Dermis microvascular lymphatic vessel endothelial cell (primary cell): Measurements from ENCODE around the gene LRRC9. TPM values are rescaled to one million over a fixed set of nuclear protein-coding genes. Genes with fewer than 3 reads are reported as not detected.
"Not testable (repeated sequence)": the region's sequence is repeated elsewhere in the genome, so short reads cannot be mapped to it uniquely, and the experiment has no call there.

Source experiments
- DNase-seq, 2 donors: peaks; one replicate each; pipeline versions ENCODE4 v3.0.0 to v3.0.0-alpha.2; 2010; ENCODE audit warnings: low read depth in 2 of 2
- total RNA-seq: library from RNA; depleted of rRNA; stranded (reverse); fragments of >200 nt; gene quantifications from 2 replicates; pipeline ENCODE4 v1.2.1, GENCODE V29; 2014

Gene LRRC9
- total RNA-seq, result not detected in 2 replicates

DNA sequence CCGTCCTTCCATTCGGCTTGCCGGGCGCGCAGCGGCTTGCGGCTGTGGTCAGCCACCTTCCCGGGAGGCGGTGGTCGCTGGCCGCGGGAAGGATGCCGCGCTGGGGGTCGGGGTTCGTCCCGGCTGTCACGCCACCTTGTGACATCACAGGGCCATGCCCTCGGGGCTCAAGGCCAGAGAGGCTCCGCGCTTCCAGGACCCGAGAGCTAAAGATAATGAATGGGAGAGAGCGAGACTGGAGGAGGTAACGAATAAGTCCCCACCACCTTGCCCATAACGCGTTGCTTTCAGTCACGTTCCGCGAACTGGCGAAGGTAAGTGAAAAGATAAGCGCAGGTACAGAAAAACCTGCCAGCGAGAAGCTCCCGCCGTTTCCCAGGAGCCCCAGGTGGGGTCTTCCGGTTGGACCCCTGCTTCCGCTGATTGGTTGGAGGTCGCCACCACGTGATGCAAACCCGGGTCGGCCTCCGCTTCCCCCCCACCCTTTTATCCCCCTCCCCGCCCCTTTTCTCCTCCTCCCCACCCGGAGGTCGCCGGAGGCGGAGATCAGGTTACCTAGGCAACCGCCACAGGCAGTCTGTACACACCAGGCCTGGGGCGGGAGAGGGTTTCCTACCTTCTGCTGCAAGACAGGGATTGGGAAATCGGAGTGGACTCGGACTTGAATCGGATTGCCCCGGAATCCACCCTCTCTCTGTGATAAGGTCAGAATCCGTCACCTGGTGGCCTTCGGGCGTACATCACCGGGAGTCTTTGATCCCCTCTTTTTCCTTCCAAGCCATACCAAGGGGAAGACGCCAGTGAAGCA is at the start of gene LRRC9:
Gene LRRC9, plus strand, starts transcription at position 575 of the 808 bp plus-strand sequence.
- DNase-seq, result no peak

DNA sequence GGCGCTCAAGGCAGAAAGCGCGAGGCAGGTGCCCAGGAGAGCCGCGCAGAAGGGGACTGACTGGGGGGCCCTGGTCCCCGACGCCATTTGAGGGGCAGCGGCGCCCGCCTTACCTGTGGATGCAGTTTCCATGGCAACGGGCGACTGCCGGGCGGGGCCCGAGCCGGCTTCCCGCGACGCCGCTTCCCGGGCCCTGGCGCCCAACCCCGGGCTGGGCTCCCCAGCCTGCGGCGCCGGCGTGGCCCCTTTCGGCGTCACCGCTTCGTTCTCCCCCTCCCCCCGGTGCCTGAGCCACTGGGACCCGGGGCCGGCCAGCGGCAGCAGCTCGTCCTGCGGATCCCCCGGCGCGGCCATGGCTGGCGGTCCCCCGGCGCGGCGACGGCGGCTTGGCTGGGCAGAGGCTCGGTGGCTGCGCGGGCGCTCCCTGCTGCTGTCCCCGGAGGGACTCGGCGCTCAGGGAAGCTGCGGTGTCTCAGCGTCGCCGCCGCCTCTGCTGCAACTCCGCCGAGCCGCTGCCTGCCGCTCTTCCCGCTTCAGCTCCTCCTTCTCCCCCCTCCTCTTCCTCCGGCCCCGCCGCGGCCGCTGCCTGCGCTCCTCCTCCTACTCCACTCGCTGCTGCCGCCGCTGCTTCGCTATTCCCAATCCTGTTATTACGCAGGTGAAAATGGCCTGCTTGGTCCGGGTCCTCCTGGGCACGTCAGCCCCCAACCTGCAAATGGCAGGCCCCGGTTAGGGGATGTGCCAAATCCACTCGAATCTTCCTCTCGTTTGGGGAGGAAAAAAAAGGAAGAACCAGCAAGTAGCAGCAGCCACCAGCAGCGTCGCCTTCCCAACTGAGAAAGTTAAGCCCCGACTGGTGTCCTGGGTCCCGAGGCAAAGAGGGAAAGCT is 49.4 kb upstream of the LRRC9 start, which contains the start of gene RTN1:
Gene RTN1, minus strand, starts transcription at position 500 of the 889 bp plus-strand sequence. Its CDS starts 146 bp downstream, at position 354.
- peak in 1 of 2 donors; percentile 49 for DNase-seq

DNA sequence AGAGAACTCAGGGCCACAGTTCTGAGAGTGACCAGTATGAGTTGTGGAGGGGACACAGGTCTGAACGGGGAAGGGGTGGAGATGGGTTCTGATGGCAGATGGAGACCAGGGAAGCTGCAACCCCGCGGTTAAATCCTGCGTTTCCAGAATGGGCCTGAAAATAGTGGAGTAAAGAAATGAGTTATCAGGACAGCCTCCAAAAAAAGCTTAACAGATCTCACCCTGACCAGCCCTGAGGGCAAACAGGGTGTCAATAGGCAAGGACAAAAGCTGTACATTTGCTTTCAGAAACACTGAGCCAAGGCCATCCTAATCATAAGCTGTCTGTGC is 48.8 kb upstream of the LRRC9 start:
- DNase-seq, result no peak

DNA sequence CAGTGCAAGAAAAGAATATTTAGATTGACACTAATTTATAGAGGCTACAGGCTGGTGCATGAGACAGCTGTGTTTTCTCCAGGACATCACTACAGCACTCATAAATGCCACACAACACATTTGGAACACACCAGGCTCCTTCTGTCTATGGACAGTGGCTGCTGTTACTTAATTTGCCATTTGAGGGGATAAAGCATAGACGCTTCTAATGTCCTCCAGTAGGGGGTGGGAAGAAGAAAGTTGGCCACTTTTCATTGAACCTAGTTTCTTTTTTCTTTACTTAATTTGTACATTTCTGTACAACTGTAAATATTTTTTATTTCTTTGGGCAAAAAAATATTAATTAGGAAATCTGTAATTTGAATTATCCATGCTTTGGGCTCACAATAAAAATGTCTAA is 37.0 kb upstream of the LRRC9 start:
- no peak for DNase-seq

DNA sequence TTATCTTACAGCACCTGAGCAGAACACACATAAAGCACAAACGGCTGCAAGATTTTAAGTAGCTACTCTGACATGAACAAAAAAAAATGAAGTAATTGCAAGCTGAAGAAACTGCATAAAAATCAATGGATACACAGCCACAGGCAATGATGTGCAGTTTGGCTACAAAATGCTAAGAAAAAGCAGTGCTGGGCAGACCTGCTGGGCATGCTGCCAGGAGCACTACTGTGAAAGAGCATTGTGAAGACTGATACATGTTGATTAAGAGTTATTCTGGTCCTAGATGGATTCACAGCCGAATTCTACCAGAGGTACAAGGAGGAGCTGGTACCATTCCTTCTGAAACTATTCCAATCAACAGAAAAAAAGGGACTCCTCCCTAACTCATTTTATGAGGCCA is 29.3 kb upstream of the LRRC9 start:
- DNase-seq, result no peak

DNA sequence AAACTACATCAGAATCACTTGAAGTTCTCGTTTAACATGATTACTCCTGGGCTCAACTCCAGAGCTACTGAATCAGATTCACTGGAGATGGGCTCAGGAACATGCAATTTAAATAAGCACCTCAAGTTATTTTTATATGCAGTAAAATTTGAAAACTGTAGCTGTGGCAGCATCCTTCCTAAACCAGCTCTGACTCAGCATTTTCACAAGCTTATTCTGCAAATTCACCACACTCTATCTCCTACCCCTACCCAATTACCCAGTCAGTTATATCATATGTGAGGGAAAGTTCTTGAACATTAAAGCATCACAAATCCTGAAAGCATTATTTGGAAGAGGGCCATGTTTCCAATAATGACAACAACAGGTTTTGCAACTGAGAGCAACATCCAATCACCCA is 24.2 kb upstream of the LRRC9 start:
- DNase-seq, result no peak

DNA sequence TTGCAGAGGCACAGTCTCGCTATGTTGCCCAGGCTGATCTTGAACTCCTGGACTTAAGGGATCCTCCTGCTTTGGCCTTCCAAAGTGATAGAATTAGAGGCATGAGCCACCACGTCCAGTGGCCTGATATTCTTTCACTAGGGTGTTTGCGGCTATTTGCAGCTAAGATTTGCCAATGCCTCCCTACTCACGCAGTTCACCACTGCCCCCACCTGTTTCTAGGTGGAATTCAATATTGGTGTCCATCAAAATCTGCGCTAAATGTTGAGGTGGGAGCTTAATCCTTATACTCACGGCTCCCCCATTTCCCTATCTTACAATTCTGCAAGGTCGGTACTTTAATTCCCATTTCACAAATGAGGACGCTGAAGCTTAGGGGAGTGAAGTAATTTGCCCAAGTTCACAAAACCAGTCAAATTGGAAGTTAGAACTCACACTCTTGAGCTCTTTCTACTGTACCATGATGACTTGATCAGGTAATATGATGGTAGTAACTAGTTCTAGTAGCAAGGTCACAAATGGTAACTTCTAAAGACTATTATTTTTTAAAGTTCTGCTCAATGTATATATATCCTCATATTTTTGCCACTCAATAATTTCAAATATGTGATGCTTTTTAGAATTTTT is 22.1 kb upstream of the LRRC9 start:
- DNase-seq, result peak; percentile 3 to 30

DNA sequence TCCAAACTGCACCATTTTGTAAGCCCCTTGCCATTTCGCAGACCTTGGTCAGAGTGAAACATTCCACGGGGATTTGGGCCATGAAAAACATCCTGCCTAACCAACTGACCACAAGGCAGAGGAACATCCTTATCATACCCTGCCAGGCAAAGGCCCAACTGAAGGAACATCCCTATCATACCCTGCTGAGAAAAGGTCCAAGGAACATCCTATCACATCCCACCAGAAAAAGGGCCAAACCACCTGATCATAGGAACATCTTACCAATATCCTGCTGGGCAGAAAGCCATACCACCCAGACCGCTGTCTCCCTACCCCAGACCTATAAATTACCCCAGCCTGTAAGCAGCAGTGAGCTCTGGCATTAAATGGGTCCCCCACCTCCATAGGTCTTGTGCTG is 19.4 kb upstream of the LRRC9 start:
- DNase-seq, result no peak

DNA sequence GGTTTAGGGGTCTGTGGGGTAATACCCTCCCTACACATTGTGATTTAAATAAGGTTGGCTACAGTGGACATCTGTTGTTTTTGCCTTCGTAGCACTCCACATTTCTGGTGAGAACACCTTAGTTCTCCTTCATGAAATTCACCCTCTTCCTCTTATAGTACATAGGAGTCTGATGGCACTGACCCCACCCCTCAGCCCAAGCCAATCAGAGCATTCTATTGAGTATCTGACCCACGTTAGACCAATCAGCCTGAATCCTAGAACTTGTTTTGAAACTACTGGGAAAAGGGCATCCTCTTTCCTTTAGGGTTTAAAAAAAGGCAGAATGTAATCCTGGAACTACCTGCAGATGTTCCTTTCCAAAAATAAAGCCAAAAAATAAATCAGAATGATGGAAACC is 15.8 kb upstream of the LRRC9 start:
- no peak for DNase-seq

DNA sequence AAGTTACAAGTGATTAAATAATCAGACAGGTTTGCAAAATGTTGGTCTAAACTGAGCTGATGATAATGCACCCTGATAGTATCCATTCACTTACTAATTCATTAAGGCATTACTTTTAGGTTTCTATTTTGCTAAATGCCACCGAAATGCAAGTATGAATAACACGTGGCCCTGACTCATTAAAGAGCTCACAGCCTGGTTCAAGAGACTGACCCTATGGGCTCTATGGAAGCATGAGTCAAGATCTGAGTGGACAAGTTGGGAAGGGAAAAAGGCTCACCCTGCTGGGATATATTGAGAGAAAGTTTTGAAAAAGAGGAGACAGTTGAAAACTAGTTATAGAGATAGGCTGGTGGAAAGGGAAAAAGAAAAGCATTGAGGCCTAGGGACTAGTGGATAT is 14.8 kb upstream of the LRRC9 start:
- DNase-seq, result no peak

DNA sequence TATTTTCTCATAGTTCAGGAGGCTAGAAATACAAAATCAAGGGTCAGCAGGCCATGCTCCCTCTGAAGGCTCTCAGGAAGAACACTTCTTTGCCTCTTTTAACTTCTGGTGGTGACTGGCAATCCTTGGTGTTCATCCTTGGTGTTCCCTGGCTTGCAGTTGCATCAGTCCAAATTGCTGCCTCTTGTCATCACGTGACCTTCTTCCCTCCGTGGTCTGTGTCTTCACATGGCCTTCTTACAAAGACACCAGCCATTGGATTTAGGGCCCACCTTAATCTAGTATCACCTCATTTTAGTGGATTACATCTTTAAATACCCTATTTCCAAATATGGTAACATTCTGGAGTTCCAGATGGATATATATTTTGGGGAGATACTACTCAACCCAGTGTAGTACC is 7.5 kb upstream of the LRRC9 start:
- no peak for DNase-seq

DNA sequence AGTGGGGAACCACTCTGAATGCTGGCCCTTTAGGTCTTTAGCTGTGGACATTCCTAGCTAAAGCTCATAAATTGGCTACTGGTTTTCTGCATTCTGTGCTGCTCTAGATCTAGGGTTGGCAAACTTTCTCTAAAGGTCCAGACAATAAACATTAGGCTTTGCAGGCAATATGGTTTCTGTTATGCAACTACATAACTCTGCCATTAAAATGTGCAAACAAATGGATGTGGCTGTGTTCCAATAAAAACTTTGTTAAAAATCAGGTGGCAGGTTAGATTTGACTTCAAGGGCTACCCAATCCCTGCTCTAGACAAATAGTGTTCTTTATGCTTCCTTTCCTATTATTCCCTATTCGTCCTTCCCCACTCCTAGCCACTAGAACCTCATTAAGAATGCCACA is 6.8 kb upstream of the LRRC9 start:
- no peak for DNase-seq

DNA sequence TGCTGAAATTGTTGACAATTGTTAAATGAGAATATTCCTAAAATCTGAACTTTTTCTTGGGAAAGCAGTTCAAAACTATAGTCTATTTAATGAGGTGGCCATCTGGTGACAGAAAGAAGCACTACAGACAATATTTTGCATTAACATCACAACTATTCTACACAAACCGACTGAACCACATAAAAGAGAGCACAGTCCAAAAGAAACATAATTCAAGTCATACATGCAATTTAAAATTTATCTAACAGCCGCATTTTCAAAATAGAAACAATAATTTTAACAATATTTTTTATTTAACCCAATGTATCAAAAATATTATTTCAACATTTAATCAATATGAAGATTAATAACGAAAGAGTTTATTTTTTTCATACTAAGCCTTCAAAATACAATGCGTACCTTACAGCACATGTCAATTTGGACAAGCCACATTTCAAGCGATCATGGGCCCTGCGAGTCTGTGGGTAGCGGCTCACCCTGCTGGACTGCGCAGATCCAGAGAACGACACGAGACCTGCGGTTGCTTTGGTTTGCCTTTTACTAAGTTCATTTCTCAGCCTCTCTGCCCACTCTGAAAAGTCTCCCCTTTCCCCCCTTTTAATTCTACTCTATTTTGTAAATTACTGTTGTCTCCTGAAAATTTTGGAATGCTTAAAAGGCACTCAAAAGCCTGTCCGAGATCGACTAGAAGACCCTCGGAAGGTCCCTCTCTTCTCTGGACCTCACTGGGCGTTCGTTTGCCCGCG is 947 bp upstream of the LRRC9 start:
- peak; percentile 11 to 30 for DNase-seq

DNA sequence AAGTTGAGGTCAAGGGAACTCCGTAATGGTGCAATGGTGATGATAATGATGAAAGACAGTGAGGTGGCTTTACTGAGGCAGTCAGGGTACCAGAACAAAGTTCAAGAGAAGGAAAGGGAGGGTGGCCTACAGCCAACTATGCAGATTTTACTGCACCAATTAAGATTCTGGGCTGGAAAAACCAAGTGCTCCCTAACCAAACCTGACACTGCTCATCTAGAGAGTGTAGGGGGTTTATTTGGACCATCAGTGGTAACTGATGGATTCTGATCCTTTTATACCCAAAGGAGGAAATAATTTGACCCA is 387 bp downstream of the LRRC9 start:
- no peak for DNase-seq

DNA sequence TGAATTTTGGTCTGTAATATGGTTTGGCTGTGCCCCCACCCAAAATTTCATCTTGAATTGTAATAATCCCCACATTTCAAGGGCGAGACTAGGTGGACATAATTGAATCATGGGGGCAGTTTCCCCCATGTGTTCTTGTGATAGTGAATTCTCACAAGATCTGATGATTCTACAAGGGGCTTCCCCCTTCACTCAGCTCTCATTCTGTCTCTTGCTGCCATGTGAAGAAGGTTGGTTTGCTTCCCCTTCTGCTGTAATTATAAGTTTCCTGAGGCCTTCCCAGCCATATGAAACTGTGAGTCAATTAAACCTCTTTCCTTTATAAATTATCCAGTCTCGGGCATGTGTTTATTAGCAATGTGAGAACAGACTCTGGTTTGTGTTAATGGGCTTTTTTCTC is 5.9 kb downstream of the LRRC9 start:
- no peak for DNase-seq

DNA sequence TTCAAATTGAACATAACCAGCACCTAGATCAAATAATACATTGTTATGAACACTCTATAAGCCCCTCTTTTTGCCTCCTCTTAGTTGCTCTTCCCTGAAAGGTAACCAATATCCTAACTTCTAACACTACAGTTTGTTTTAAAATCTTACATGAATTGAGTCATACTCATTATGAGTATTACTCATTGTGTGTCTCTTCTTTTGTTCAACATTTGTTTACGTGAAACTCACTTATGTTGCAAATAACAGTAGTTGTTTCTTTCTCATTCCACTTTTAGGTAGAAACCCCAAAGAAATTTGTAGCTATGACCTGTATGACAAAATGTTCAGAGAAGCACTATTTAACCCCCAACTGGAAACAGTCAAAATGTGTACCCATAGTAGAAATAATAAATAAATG is 6.6 kb downstream of the LRRC9 start:
- no peak for DNase-seq

DNA sequence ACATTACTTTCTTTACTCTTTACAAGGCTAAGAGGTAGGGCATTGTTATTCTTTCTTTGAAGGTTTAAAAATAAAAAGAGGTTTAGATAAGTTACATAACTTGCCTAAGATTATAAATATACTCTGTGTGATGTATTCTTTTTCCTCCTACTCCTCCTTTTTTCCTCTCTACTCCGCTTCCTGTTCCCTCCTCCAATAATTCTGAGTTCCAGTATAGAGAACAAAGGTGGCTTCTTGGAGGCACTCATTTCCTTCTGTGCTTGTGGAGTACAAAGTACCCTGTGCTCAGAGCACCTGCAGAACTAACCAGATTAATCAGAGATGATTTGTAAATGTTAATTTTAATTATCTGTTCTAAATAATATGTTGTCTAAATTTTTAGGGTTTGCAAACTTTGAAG is 11.3 kb downstream of the LRRC9 start:
- no peak for DNase-seq

DNA sequence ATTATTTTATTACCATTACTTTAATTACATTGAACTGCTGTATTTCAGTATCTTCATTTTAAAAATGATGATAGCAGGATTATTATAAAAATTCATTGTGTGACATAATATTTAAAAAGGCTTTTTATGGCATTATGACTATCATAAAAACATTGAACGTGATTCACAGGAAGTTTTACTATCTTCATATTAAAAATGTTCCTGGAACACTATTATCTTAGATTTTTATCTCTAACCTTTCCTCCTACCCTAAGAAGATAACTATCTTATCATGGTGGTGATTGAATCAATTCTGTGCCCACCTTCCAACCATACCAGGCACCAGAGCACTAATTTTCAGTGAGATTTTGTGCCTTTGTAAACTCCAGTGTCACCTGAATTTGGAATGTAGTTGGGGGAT is 16.2 kb downstream of the LRRC9 start:
- DNase-seq, result no peak

DNA sequence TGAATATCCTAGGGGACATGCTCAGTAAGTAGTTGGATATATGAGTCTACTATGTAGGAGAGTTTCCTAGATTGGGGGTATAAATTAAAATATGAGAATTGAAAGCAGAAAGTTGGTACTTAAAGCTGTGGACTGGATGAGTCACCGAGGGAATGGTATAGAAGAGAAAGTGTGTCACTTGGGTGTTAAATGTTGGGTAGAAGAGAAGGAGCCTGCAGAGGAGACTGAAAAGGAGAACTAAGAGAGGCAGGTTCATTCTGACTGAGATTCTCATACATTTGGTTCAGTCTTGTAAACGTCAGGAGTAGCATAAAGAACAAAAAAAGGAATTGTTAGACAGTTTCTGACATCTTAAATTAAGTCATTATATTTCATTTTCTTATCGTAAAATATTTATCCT is 19.9 kb downstream of the LRRC9 start:
- DNase-seq, result no peak

DNA sequence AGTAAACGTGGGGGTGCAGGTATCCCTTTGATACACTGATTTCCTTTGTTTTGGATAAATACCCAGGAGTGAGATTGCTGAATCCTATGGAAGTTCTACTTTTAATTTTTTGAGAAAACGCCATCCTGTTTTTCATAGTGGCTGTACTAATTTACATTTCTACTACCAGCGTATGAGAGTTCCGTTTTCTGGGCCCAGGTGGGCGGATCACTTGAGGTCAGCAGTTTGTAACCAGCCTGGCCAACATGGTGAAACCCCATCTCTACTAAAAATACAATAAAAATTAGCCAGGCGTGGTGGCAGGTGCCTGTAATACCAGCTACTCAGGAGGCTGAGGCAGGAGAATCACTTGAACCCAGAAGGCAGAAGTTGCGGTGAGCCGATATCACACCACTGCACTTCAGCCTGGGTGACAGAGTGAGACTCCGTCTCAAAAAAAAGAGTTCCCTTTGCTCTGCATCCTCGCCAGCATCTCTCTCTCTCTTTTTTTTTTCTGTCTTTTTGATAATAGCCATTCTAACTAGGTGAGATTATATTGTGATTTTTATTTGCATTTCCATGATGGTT is 22.4 kb downstream of the LRRC9 start:
- not testable (repeated sequence) for DNase-seq

DNA sequence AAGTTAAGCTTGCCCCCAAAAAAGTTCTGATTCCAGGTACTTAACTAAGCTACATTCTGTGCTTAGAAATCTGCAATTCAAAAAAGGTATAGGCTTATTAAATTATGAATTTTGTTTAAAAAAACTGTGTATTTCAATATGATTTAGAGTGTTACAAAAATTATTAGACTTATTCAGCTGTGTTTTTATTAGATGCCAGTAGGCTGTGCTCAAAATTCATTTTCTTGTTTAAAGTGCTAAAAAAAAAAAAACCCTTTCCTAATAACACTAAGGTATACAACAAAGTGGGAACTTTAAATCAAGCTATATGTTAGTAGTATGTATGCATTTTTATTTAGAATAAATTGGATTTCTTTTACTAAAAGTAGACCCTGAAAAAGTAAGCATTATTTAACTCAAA is 25.0 kb downstream of the LRRC9 start:
- no peak for DNase-seq
